Fibroblast of pulmonary artery (primary cell): ENCODE results near the gene CBL.

Source experiments
- DNase-seq: peaks from one replicate; pipeline ENCODE4 v3.0.0-alpha.2; 2010; ENCODE audit warnings: low read depth
- H3K4me3 ChIP-seq: replicated peaks from 2 replicates; pipeline ENCODE4 v1.5.1; 2011; ENCODE audit warnings: low read depth, mild to moderate bottlenecking, control low read depth, low read length, moderate library complexity
- CTCF ChIP-seq: IDR thresholded peaks from 2 replicates; pipeline ENCODE4 v1.5.1; 2011; ENCODE audit warnings: mild to moderate bottlenecking, control low read depth, low read length, inconsistent platforms; ENCODE audit errors: missing control alignments

The CBL gene

GRCh38 chr11:119309953-119310681 lies 104.0 kb downstream of the CBL start:
- no peak for DNase-seq
- H3K4me3 ChIP-seq = no peak overlapping the region
- TF ChIP-seq CTCF = no peak

GRCh38 chr11:119310682-119311052 lies 104.5 kb downstream of the CBL start:
- no peak for DNase-seq
- TF ChIP-seq CTCF = no peak
- no peak overlapping the region for H3K4me3 ChIP-seq

- H3K4me3 ChIP-seq = no peak overlapping the region
- DNase-seq = no peak
- TF ChIP-seq CTCF = no peak
These were observed 108.6 kb downstream of the CBL start for GRCh38 chr11:119314726-119315125.

- TF ChIP-seq CTCF = no peak
- H3K4me3 ChIP-seq = peak overlapping the region; percentile 60
- no peak for DNase-seq
These were observed 109.2 kb downstream of the CBL start for GRCh38 chr11:119315131-119316015.

- no peak for TF ChIP-seq CTCF
- DNase-seq = no peak
- H3K4me3 ChIP-seq = peak overlapping the region; percentile 60
These were observed 110.0 kb downstream of the CBL start for GRCh38 chr11:119316016-119316728.

GRCh38 chr11:119316729-119317591 lies 110.8 kb downstream of the CBL start, which contains the start of gene MCAM:
Gene MCAM (minus strand): TSS chr11:119317130. CDS start chr11:119317101, 29 bp downstream.
- no peak for DNase-seq
- H3K4me3 ChIP-seq = peak within 1 kb of the TSS; percentile 60
- no peak for TF ChIP-seq CTCF
